ENCODE data around the gene NUP35.

NUP35 gene

GRCh38 chr2:183185534-183185933, 61.3 kb downstream of the NUP35 start:
- Histone ChIP-seq H3K27ac (no peak overlapping the region), H3K4me1 (ENCODE audit: control insufficient read depth in 1 of 2, insufficient read depth in 1 of 2, low read depth in 1 of 2, low read length in 1 of 2) (no peaks in the 10 kb centered on the region), H3K9me3 (no peaks in the 10 kb centered on the region), H3K4me3 (ENCODE audit: low read depth in 1 of 2, low read length in 1 of 2) (no peak overlapping the region), H3K27me3 (no peaks in the 10 kb centered on the region), H3K36me3 (no peaks in the 10 kb centered on the region)
- TF ChIP-seq, protein P1, sequence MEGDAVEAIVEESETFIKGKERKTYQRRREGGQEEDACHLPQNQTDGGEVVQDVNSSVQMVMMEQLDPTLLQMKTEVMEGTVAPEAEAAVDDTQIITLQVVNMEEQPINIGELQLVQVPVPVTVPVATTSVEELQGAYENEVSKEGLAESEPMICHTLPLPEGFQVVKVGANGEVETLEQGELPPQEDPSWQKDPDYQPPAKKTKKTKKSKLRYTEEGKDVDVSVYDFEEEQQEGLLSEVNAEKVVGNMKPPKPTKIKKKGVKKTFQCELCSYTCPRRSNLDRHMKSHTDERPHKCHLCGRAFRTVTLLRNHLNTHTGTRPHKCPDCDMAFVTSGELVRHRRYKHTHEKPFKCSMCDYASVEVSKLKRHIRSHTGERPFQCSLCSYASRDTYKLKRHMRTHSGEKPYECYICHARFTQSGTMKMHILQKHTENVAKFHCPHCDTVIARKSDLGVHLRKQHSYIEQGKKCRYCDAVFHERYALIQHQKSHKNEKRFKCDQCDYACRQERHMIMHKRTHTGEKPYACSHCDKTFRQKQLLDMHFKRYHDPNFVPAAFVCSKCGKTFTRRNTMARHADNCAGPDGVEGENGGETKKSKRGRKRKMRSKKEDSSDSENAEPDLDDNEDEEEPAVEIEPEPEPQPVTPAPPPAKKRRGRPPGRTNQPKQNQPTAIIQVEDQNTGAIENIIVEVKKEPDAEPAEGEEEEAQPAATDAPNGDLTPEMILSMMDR (IDR thresholded peaks at IDR 0.05) = no peak

- H3K36me3 ChIP-seq = no peaks in the 10 kb centered on the region
- TF ChIP-seq, protein P1 (IDR thresholded peaks at IDR 0.05) = no peak
- H3K27me3 ChIP-seq = no peaks in the 10 kb centered on the region
- H3K4me1 ChIP-seq (ENCODE audit: control insufficient read depth in 1 of 2, insufficient read depth in 1 of 2, low read depth in 1 of 2, low read length in 1 of 2) = no peaks in the 10 kb centered on the region
- H3K9me3 ChIP-seq = no peaks in the 10 kb centered on the region
- no peak overlapping the region for H3K4me3 ChIP-seq (ENCODE audit: low read depth in 1 of 2, low read length in 1 of 2)
- H3K27ac ChIP-seq = no peak overlapping the region
Observed at GRCh38 chr2:183186296-183186695, 62.1 kb downstream of the NUP35 start.

- H3K9me3 ChIP-seq = no peaks in the 10 kb centered on the region
- TF ChIP-seq, protein P1 (IDR thresholded peaks at IDR 0.05) = no peak
- H3K27me3 ChIP-seq = no peaks in the 10 kb centered on the region
- no peak overlapping the region for H3K27ac ChIP-seq
- H3K36me3 ChIP-seq = no peaks in the 10 kb centered on the region
- no peaks in the 10 kb centered on the region for H3K4me1 ChIP-seq (ENCODE audit: control insufficient read depth in 1 of 2, insufficient read depth in 1 of 2, low read depth in 1 of 2, low read length in 1 of 2)
- no peak overlapping the region for H3K4me3 ChIP-seq (ENCODE audit: low read depth in 1 of 2, low read length in 1 of 2)
Observed at GRCh38 chr2:183186766-183187165, 62.5 kb downstream of the NUP35 start.

DNA sequence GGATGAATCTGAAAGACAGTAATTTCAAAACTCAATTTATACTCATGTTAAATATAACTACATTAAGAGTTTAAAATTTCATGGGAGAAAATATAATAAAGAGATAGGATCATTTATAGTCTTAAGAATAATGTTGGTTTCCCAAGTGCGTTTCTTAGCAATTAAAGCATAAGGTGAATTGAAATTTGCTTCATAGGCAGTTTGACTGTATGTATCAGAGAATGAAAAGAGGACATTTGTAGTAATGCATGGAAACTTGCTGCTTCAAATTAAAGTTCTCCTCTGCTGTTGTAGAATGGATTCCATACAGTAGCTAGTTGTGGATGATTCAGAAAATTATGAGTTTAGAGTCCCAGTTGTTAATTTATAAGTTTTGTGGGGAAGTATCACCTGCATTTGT, 68.1 kb downstream of the NUP35 start:
- no peaks in the 10 kb centered on the region for H3K9me3 ChIP-seq
- H3K4me1 ChIP-seq (ENCODE audit: control insufficient read depth in 1 of 2, insufficient read depth in 1 of 2, low read depth in 1 of 2, low read length in 1 of 2) = no peaks in the 10 kb centered on the region
- TF ChIP-seq, protein P1 (IDR thresholded peaks at IDR 0.05) = no peak
- no peak overlapping the region for H3K4me3 ChIP-seq (ENCODE audit: low read depth in 1 of 2, low read length in 1 of 2)
- H3K27me3 ChIP-seq = no peaks in the 10 kb centered on the region
- H3K36me3 ChIP-seq = no peaks in the 10 kb centered on the region
- H3K27ac ChIP-seq = no peak overlapping the region

- Histone ChIP-seq H3K27me3 (no peaks in the 10 kb centered on the region), H3K9me3 (no peaks in the 10 kb centered on the region), H3K4me3 (ENCODE audit: low read depth in 1 of 2, low read length in 1 of 2) (no peak overlapping the region), H3K36me3 (no peaks in the 10 kb centered on the region), H3K4me1 (ENCODE audit: control insufficient read depth in 1 of 2, insufficient read depth in 1 of 2, low read depth in 1 of 2, low read length in 1 of 2) (no peaks in the 10 kb centered on the region), H3K27ac (no peak overlapping the region)
- TF ChIP-seq, protein P1 (IDR thresholded peaks at IDR 0.05) = no peak
Observed at GRCh38 chr2:183193904-183194303, 69.7 kb downstream of the NUP35 start.

GRCh38 chr2:183195397-183195796, 71.2 kb downstream of the NUP35 start:
- H3K4me3 ChIP-seq (ENCODE audit: low read depth in 1 of 2, low read length in 1 of 2) = no peak overlapping the region
- no peak overlapping the region for H3K27ac ChIP-seq
- no peaks in the 10 kb centered on the region for H3K27me3 ChIP-seq
- H3K4me1 ChIP-seq (ENCODE audit: control insufficient read depth in 1 of 2, insufficient read depth in 1 of 2, low read depth in 1 of 2, low read length in 1 of 2) = no peaks in the 10 kb centered on the region
- TF ChIP-seq, protein P1 (IDR thresholded peaks at IDR 0.05) = no peak
- H3K36me3 ChIP-seq = no peaks in the 10 kb centered on the region
- H3K9me3 ChIP-seq = no peaks in the 10 kb centered on the region

Data from neutrophil (primary cell).